Pancreas (tissue), 10 donors: Measurements from ENCODE around the gene SLC4A5. TPM values are rescaled to one million over a fixed set of nuclear protein-coding genes. Genes with fewer than 3 reads are reported as not detected.
A peak's percentile ranks its signal among the peaks of the same experiment; 100 is the strongest.

Experiments
- ATAC-seq, 4 donors: fragments of 200-7000 bp; cut with Tn5 transposase; one replicate each; pipeline versions ENCODE4 v1.8.0 to v1.9.1; 2020; ENCODE audit warnings: mild to moderate bottlenecking in 4 of 4, moderate library complexity in 4 of 4
- DNase-seq, 6 donors: peaks; one replicate each; pipeline ENCODE4 v3.0.0-alpha.2; 2020
- FAIRE-seq: peaks from 2 replicates; lab custom pipeline; 2012; peaks lifted over from hg19 to GRCh38; lab: Jason Lieb, UNC
- H3K27ac ChIP-seq, 4 donors: fragments of 200-600 bp; sonication (generic); 1 replicate in 3 of 4; 2 replicates in 1 of 4; pipeline versions ENCODE4 v1.5.0 to v1.8.0; 2020
- H3K27me3 ChIP-seq, 4 donors: fragments of 200-600 bp; one replicate each; pipeline ENCODE4 v1.8.0; 2021
- H3K36me3 ChIP-seq, 3 donors: fragments of 200-600 bp; sonication (generic) in 1 of 3; one replicate each; pipeline versions ENCODE4 v1.5.0 to v1.8.0; 2020 to 2021
- H3K4me1 ChIP-seq, 3 donors: fragments of 200-600 bp; one replicate each; pipeline ENCODE4 v1.8.0; 2021
- H3K4me3 ChIP-seq, 4 donors: fragments of 200-600 bp; sonication (generic) in 2 of 4; one replicate each; pipeline versions ENCODE4 v1.5.0 to v1.8.0; 2020 to 2021
- H3K9me3 ChIP-seq, 4 donors: fragments of 200-600 bp; one replicate each; pipeline ENCODE4 v1.8.0; 2021
- WGBS, 2 donors: extraction: QIAGEN DNeasy Blood & Tissue Kit; methylation state at CpG; one replicate each; pipeline ENCODE4 v1.1.7; 2013; 5-methylcytosine and 5-hydroxymethylcytosine counted together
- intact Hi-C, 3 donors: fragments of 100-400 bp; cut with DNase I; formaldehyde crosslinking; loops; one replicate each; pipeline versions ENCODE4 v1.11.1 to v1.14.2; 2022
- polyA plus RNA-seq, 2 donors: library from polyadenylated mRNA; stranded (reverse); fragments of 200-250 nt; gene quantifications; one replicate each; pipeline ENCODE4 v1.2.3, GENCODE V29; 2013
- total RNA-seq, 6 donors: library from RNA; stranded (reverse); fragmentation: NEBNext Ultra II Directional in 4 of 6; extraction: Animal tissue kit (Norgen Biotek cat#: 25700) in 4 of 6; gene quantifications; one replicate each; pipeline versions ENCODE4 v1.2.1 to v1.2.4, GENCODE V29; 2021 to 2023
- TF ChIP-seq, protein P1 (sequence below), 4 donors: fragments of 200-600 bp; sonication (generic) in 3 of 4; IDR thresholded peaks; one replicate each; pipeline versions ENCODE4 v1.5.0 to v1.8.0; 2021; ENCODE audit warnings: antibody characterized with exemption in 4 of 4
- donor health status: healthy with polysubstance abuse.
- donor health status: DM: no; HTN: no; CAD: no; lungs with moderate emphysema.
- donor health status: DM: no; HTN: no; CAD: no.
- donor health status: control.
- donor health status: control.
- donor health status: Bipolar disorder and iron deficiency.
- donor health status: DM: yes; HTN: yes; CAD: no.
- donor health status: DM: no; HTN: no; CAD: no.
- donor health status: DM: no; HTN: no; CAD: no.
- donor health status: DM: yes; HTN: yes; CAD: no.

The SLC4A5 gene
- total and polyA plus RNA-seq, 8 donors: 0.60 to 2.2 (median 1.4) TPM

DNA sequence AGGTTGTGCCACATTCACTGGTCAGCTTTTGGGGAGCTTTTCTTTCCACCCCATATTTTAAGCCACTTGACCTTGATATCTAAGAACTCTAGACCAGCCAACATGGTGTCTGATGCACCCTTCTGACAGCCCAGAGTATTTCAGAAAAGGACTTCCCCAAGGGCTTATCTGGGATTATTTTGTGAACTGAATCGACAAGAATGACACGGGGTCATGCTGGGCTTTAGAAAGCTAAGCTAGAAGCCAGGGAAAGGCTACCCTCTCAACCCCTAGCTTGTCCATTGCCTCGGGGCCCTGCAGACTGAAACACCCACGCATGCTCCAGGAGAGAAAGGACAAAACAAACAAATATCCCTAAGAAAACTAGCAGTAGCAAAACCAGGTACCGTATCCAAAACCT lies 16.0 kb downstream of the SLC4A5 start:
- DNase-seq (no peak), ATAC-seq (no peak), FAIRE-seq (no peak)
- no peak overlapping the region for H3K27ac ChIP-seq
- 67 to 74% methylated on average over 5 of the region's 5 CpGs for WGBS, 2 donors
- H3K4me3 ChIP-seq: no peak overlapping the region
- TF ChIP-seq, protein P1, sequence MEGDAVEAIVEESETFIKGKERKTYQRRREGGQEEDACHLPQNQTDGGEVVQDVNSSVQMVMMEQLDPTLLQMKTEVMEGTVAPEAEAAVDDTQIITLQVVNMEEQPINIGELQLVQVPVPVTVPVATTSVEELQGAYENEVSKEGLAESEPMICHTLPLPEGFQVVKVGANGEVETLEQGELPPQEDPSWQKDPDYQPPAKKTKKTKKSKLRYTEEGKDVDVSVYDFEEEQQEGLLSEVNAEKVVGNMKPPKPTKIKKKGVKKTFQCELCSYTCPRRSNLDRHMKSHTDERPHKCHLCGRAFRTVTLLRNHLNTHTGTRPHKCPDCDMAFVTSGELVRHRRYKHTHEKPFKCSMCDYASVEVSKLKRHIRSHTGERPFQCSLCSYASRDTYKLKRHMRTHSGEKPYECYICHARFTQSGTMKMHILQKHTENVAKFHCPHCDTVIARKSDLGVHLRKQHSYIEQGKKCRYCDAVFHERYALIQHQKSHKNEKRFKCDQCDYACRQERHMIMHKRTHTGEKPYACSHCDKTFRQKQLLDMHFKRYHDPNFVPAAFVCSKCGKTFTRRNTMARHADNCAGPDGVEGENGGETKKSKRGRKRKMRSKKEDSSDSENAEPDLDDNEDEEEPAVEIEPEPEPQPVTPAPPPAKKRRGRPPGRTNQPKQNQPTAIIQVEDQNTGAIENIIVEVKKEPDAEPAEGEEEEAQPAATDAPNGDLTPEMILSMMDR (IDR thresholded peaks at IDR 0.05): no peak
- no peaks in the 10 kb centered on the region for H3K27me3 ChIP-seq
- no peaks in the 10 kb centered on the region for H3K9me3 ChIP-seq
- intact Hi-C loops: no loop called here
- H3K36me3 ChIP-seq: no peaks in the 10 kb centered on the region
- no peaks in the 10 kb centered on the region for H3K4me1 ChIP-seq

DNA sequence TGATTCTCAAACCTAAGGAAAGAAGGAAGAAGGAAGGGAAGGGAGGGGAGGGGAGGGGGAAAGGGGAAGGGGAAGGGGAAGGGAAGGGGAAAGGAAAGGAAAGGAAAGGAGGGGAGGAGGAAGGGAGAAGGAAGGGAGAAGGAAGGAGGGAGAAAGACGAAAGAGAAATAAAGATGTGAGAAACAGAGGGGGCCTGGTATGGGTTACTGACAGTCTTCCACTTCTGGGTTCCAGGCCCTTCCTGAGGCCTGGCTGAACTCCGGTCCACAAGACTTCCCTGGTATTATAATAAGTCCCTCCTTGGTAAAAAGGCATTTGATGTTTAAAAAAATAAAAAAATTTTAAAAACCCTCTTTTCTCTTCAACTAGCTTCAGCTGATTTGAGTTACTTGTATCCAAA lies 17.4 kb downstream of the SLC4A5 start:
- ATAC-seq (no peak), DNase-seq (no peak), FAIRE-seq (no peak)
- no peaks in the 10 kb centered on the region for H3K27me3 ChIP-seq
- H3K36me3 ChIP-seq: no peaks in the 10 kb centered on the region
- TF ChIP-seq, protein P1 (IDR thresholded peaks at IDR 0.05): no peak
- WGBS, 2 donors: 67 to 69% methylated on average over 2 of the region's 2 CpGs
- H3K9me3 ChIP-seq: no peaks in the 10 kb centered on the region
- no peak overlapping the region for H3K27ac ChIP-seq
- intact Hi-C loops: no loop called here
- no peak overlapping the region for H3K4me3 ChIP-seq
- no peaks in the 10 kb centered on the region for H3K4me1 ChIP-seq

DNA sequence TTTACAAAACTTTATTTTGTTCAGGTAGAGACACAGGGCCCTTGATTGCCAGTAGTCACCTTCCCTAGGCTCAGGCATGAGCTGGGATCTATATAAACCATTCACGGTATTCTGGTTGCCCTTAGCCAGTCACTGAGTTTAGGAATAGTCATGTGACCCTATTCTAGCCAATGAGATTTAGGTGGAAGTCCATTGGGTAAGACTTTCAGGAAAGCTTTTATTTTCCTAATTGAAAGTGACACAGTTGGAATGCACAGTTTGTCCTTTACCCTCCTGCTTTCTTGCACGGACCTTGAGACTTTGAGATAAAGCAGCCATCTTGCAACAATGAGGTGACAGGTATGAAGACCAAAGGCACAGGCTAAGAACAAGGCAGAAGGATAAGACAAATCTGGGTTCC lies 21.5 kb downstream of the SLC4A5 start:
- H3K36me3 ChIP-seq: no peaks in the 10 kb centered on the region
- no peak overlapping the region for H3K27ac ChIP-seq
- intact Hi-C loops: no loop called here
- H3K4me1 ChIP-seq: no peaks in the 10 kb centered on the region
- H3K4me3 ChIP-seq: no peak overlapping the region
- FAIRE-seq (no peak), DNase-seq (no peak), ATAC-seq (no peak)
- TF ChIP-seq, protein P1 (IDR thresholded peaks at IDR 0.05): no peak
- H3K9me3 ChIP-seq: no peaks in the 10 kb centered on the region
- WGBS, 2 donors: 87 to 89% methylated on average over 2 of the region's 2 CpGs
- no peaks in the 10 kb centered on the region for H3K27me3 ChIP-seq

DNA sequence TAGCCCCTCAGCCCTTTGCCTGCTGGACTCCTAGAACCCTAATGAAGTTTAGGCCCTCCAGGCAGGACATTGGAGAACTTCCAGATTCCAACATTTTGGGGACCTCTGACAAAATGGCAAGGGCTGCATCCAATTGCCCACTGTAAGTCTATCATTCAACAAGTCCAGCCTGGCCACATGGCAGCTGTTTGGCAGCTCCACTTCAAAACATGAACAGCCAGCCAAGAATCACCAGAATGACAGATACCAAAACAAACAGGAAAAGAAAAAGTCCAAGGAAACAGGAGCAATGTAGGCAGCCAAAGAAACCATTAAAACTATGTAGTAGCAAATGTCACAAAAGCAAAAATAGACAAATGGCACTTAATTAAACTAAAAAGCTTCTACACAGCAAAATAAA lies 25.5 kb downstream of the SLC4A5 start:
- no peaks in the 10 kb centered on the region for H3K9me3 ChIP-seq
- no peaks in the 10 kb centered on the region for H3K4me1 ChIP-seq
- H3K27ac ChIP-seq: no peak overlapping the region
- H3K27me3 ChIP-seq: no peaks in the 10 kb centered on the region
- intact Hi-C loops: no loop called here
- TF ChIP-seq, protein P1 (IDR thresholded peaks at IDR 0.05): no peak
- ATAC-seq (peak in 1 of 4 donors; percentile 56), DNase-seq (no peak), FAIRE-seq (no peak)
- H3K4me3 ChIP-seq: no peak overlapping the region
- H3K36me3 ChIP-seq: no peaks in the 10 kb centered on the region

DNA sequence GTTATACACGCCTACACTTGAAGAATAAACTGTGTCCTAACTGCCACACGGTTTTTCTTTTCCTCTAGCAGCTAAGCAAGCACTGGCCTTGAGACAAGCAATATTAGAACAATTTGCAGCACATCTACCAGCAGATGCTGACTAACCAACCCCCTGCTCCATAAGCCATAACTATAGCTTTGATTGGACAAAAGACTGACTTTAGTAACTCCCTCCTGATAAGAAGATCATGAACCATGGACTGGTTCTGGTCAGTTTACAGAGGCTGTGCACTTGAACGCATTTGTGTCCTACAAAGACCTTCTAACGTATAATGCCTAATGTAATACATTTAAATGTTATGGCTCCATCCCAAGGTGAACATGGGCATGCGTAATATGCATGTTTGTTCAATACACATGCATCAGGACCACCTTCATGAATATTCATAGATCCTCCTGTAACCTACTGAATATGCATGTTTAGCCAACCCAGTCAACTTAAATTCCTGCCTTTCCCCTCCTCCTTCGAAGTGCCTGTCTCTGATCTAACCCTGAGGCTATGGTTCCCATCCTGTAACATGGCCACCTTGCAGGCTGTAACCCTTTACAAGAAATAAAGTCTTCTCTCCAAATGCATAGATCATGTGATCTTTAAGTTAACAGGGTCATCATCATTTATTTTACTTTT lies 26.5 kb downstream of the SLC4A5 start:
- Histone ChIP-seq H3K4me1 (no peaks in the 10 kb centered on the region), H3K9me3 (no peaks in the 10 kb centered on the region), H3K36me3 (no peaks in the 10 kb centered on the region), H3K27ac (no peak overlapping the region), H3K4me3 (no peak overlapping the region), H3K27me3 (no peaks in the 10 kb centered on the region)
- FAIRE-seq (no peak), ATAC-seq (no peak), DNase-seq (no peak)
- TF ChIP-seq, protein P1 (IDR thresholded peaks at IDR 0.05): no peak
- 73% methylated on average over 6 of the region's 6 CpGs for WGBS, 2 donors
- intact Hi-C loops: no loop called here
